ENCODE measurements around the gene SMIM17.

Gene SMIM17

GRCh38 chr19:56687031-56687430, 44.1 kb downstream of the SMIM17 start:
- DNase-seq = no peak
- Histone ChIP-seq H3K36me3 (no peaks in the 10 kb centered on the region), H3K4me3 (ENCODE audit: low read depth, low read length) (no peak overlapping the region), H3K27me3 (no peaks in the 10 kb centered on the region), H3K9me3 (no peaks in the 10 kb centered on the region), H3K4me1 (no peaks in the 10 kb centered on the region)
- TF ChIP-seq CTCF (IDR thresholded peaks at IDR 0.05; ENCODE audit: low read depth, low read length) = no peak

- no peak for TF ChIP-seq CTCF (IDR thresholded peaks at IDR 0.05; ENCODE audit: low read depth, low read length)
- DNase-seq = no peak
- Histone ChIP-seq H3K36me3 (no peaks in the 10 kb centered on the region), H3K4me1 (no peaks in the 10 kb centered on the region), H3K9me3 (no peaks in the 10 kb centered on the region), H3K4me3 (ENCODE audit: low read depth, low read length) (no peak overlapping the region), H3K27me3 (no peaks in the 10 kb centered on the region)
Observed at GRCh38 chr19:56689198-56689597, 46.2 kb downstream of the SMIM17 start.

- DNase-seq = no peak
- Histone ChIP-seq H3K4me3 (ENCODE audit: low read depth, low read length) (no peak overlapping the region), H3K36me3 (no peaks in the 10 kb centered on the region), H3K27me3 (no peaks in the 10 kb centered on the region), H3K9me3 (no peaks in the 10 kb centered on the region), H3K4me1 (no peaks in the 10 kb centered on the region)
- no peak for TF ChIP-seq CTCF (IDR thresholded peaks at IDR 0.05; ENCODE audit: low read depth, low read length)
Observed at GRCh38 chr19:56690670-56691069, 47.7 kb downstream of the SMIM17 start.

- H3K27me3 ChIP-seq = no peaks in the 10 kb centered on the region
- no peaks in the 10 kb centered on the region for H3K9me3 ChIP-seq
- no peak overlapping the region for H3K4me3 ChIP-seq (ENCODE audit: low read depth, low read length)
- no peak for TF ChIP-seq CTCF (IDR thresholded peaks at IDR 0.05; ENCODE audit: low read depth, low read length)
- H3K36me3 ChIP-seq = no peaks in the 10 kb centered on the region
- H3K4me1 ChIP-seq = no peaks in the 10 kb centered on the region
- DNase-seq = no peak
Observed at GRCh38 chr19:56692206-56692895, 49.4 kb downstream of the SMIM17 start.

GRCh38 chr19:56699552-56699951, 56.6 kb downstream of the SMIM17 start:
- no peak for TF ChIP-seq CTCF (IDR thresholded peaks at IDR 0.05; ENCODE audit: low read depth, low read length)
- Histone ChIP-seq H3K36me3 (no peaks in the 10 kb centered on the region), H3K27me3 (no peaks in the 10 kb centered on the region), H3K4me3 (ENCODE audit: low read depth, low read length) (no peak overlapping the region), H3K9me3 (no peaks in the 10 kb centered on the region; the same call in 1 of the 2 replicates), H3K4me1 (no peaks in the 10 kb centered on the region)
- DNase-seq = no peak

- TF ChIP-seq CTCF (IDR thresholded peaks at IDR 0.05; ENCODE audit: low read depth, low read length) = no peak
- DNase-seq = no peak
Observed at GRCh38 chr19:56701895-56702294, 58.9 kb downstream of the SMIM17 start.

More at GRCh38 chr19:56701895-56702294, 58.9 kb downstream of the SMIM17 start:
- Histone ChIP-seq H3K4me1 (no peaks in the 10 kb centered on the region), H3K36me3 (no peaks in the 10 kb centered on the region), H3K4me3 (ENCODE audit: low read depth, low read length) (no peak overlapping the region), H3K27me3 (no peaks in the 10 kb centered on the region), H3K9me3 (no peaks in the 10 kb centered on the region; the same call in 1 of the 2 replicates)
